ENCODE measurements around the gene INA. TPM values are rescaled to one million over a fixed set of nuclear protein-coding genes. Genes with fewer than 3 reads are reported as not detected.
"Not testable (repeated sequence)": the region's sequence is repeated elsewhere in the genome, so short reads cannot be mapped to it uniquely, and the experiment has no call there.

Gene INA
- polyA plus RNA-seq, 3 donors, result not detected

GRCh38 chr10:103244666-103245271 is 32.2 kb upstream of the INA start:
- Histone ChIP-seq H3K79me2 (ENCODE audit: insufficient read depth, low read length) (no peaks in the 10 kb centered on the region), H3K9ac (ENCODE audit: insufficient read depth, low read length, poor library complexity, severe bottlenecking) (no peak overlapping the region), H4K20me1 (ENCODE audit: insufficient read depth, low read length) (no peaks in the 10 kb centered on the region), H3K27me3 (ENCODE audit: control insufficient read depth in 2 of 2, insufficient read depth in 2 of 2, low read length in 2 of 2) (no peaks in the 10 kb centered on the region), H3K9me3 (replicated peaks in 1 of 2; ENCODE audit: control insufficient read depth in 1 of 2, insufficient read depth in 1 of 2, low read length in 2 of 2) (no peaks in the 10 kb centered on the region), H3K4me3 (replicated peaks in 1 of 3; ENCODE audit: low read depth in 2 of 3, low read length in 3 of 3) (no peak overlapping the region), H3K27ac (ENCODE audit: low read depth in 1 of 2, low read length in 2 of 2) (no peak overlapping the region), H3K4me2 (replicated peaks; ENCODE audit: extremely low read depth, low read length, poor library complexity, severe bottlenecking) (no peak overlapping the region), H3K36me3 (replicated peaks in 1 of 2; ENCODE audit: control insufficient read depth in 1 of 2, insufficient read depth in 2 of 2, low read length in 2 of 2) (no peaks in the 10 kb centered on the region), H3K4me1 (ENCODE audit: control insufficient read depth in 1 of 2, insufficient read depth in 2 of 2, low read length in 2 of 2) (peaks cover 29% of the 10 kb centered on the region in 2 donors), H2AFZ (ENCODE audit: insufficient read depth, low read depth, low read length, poor library complexity, severe bottlenecking) (no peak overlapping the region)
- intact Hi-C loops (cut with micrococcal nuclease), result loop anchor here (2.0 to 10.0 kb wide), 5 partner anchors 52 to 410 kb away; partner anchors contain the start of genes CNNM2 (in 1 of the 2), CYP17A1 (in 1 of the 2) and NT5C2 (in 1 of the 2)
- DNase-seq, result peak; percentile 72 to 83 (median 78)
- peaks cover 0 to 2% (median 2%) of the 10 kb centered on the region in 3 donors for H3K27me3 Mint-ChIP-seq (ENCODE audit: low read depth in 3 of 3)
- peaks cover 0 to 2% (median 0%) of the 10 kb centered on the region in 7 donors for H3K9me3 Mint-ChIP-seq
- H3K27ac Mint-ChIP-seq, result no peak overlapping the region
- no peaks in the 10 kb centered on the region for H3K36me3 Mint-ChIP-seq
- H3K4me1 Mint-ChIP-seq, result peaks cover 36% of the 10 kb centered on the region
- 52% methylated on average over 6 of the region's 9 CpGs for WGBS (ENCODE audit: insufficient coverage)
- no peak overlapping the region for H3K4me3 Mint-ChIP-seq
- peak; percentile 89 for TF ChIP-seq CTCF (IDR thresholded peaks at IDR 0.05)

- not testable (repeated sequence) for H3K36me3 ChIP-seq (replicated peaks in 1 of 2; ENCODE audit: control insufficient read depth in 1 of 2, insufficient read depth in 2 of 2, low read length in 2 of 2); H3K27me3 ChIP-seq (ENCODE audit: control insufficient read depth in 2 of 2, insufficient read depth in 2 of 2, low read length in 2 of 2); DNase-seq; H2AFZ ChIP-seq (ENCODE audit: insufficient read depth, low read depth, low read length, poor library complexity, severe bottlenecking); H3K9me3 ChIP-seq (replicated peaks in 1 of 2; ENCODE audit: control insufficient read depth in 1 of 2, insufficient read depth in 1 of 2, low read length in 2 of 2); H3K9ac ChIP-seq (ENCODE audit: insufficient read depth, low read length, poor library complexity, severe bottlenecking); H3K4me3 ChIP-seq (replicated peaks in 1 of 3; ENCODE audit: low read depth in 2 of 3, low read length in 3 of 3); H3K36me3 Mint-ChIP-seq; H3K27ac Mint-ChIP-seq; H3K27me3 Mint-ChIP-seq (ENCODE audit: low read depth in 3 of 3); H4K20me1 ChIP-seq (ENCODE audit: insufficient read depth, low read length); H3K4me2 ChIP-seq (replicated peaks; ENCODE audit: extremely low read depth, low read length, poor library complexity, severe bottlenecking); H3K4me3 Mint-ChIP-seq; H3K9me3 Mint-ChIP-seq; H3K79me2 ChIP-seq (ENCODE audit: insufficient read depth, low read length); H3K27ac ChIP-seq (ENCODE audit: low read depth in 1 of 2, low read length in 2 of 2)
- peaks cover 21% of the 10 kb centered on the region in 2 donors for H3K4me1 ChIP-seq (ENCODE audit: control insufficient read depth in 1 of 2, insufficient read depth in 2 of 2, low read length in 2 of 2)
- H3K4me1 Mint-ChIP-seq, result peaks cover 27% of the 10 kb centered on the region
- intact Hi-C loops (cut with micrococcal nuclease), result loop anchor here (2.0 to 10.0 kb wide), 4 partner anchors 131 to 411 kb away; partner anchors contain the start of genes CNNM2 (in 1 of the 2) and CYP17A1 (in 1 of the 2)
- 87% methylated on average over 7 of the region's 7 CpGs for whole genome bisulfite sequencing (ENCODE audit: insufficient coverage)
These were observed 31.4 kb upstream of the INA start, which contains the start of gene RPEL1 for GRCh38 chr10:103245587-103245986. Gene RPEL1, plus strand, starts transcription at chr10:103245887. Its CDS starts 110 bp downstream, at chr10:103245997.
